K562 (cell line): ENCODE data around the gene IGFBPL1. TPM values are rescaled to one million over a fixed set of nuclear protein-coding genes. Genes with fewer than 3 reads are reported as not detected.
A peak's percentile ranks its signal among the peaks of the same experiment; 100 is the strongest.

Source experiments
- ATAC-seq: fragments of 200-7000 bp; cut with Tn5 transposase; 3 replicates; pipeline ENCODE4 v1.9.1; 2020; ENCODE audit warnings: moderate library complexity
- BruUV-seq: library from RNA; stranded (reverse); fragments of 400-500 nt; replicated peaks from 2 replicates; lab custom pipeline; 2021; lab: Mats Ljungman, UMichigan
- CTCF ChIA-PET: fragments of 300-600 bp; formaldehyde crosslinking; extraction: SDS; loops from one replicate; lab custom pipeline; 2021; ENCODE audit warnings: low intra/inter-chr PET ratio; lab: Yijun Ruan, JAX
- POLR2A ChIA-PET: fragments of 300-600, 350-650 bp; sonication (Branson Sonifier 250); formaldehyde crosslinking; extraction: SDS; loops from one replicate; lab custom pipeline; 2021; ENCODE audit warnings: antibody characterized with exemption, inconsistent platforms; lab: Yijun Ruan, JAX
- DNase-seq, 4 experiments: peaks; one replicate each; pipeline versions ENCODE4 v3.0.0 to v3.0.0-alpha.2; 2011 to 2018; ENCODE audit warnings: low spot score in 3 of 4, mixed read lengths in 3 of 4; ENCODE audit errors: extremely low read depth in 1 of 4
- FAIRE-seq: peaks from 2 replicates; lab custom pipeline; 2011; peaks lifted over from hg19 to GRCh38; lab: Jason Lieb, UNC
- H2AFZ ChIP-seq: 2 replicates; pipeline ENCODE4 v1.6.0; 2011; ENCODE audit warnings: low read depth, low read length, control low read depth, inconsistent platforms
- H3K27ac ChIP-seq: fragments of 200-600 bp; 3 replicates; pipeline ENCODE4 v1.8.0; 2011; ENCODE audit warnings: low read depth, mild to moderate bottlenecking, control low read depth, inconsistent platforms, low read length, moderate library complexity, mixed read lengths; ENCODE audit errors: extremely low read depth
- H3K27me3 ChIP-seq, 2 experiments: fragments of 300-600 bp in 1 of 2; 2 replicates in 1 of 2; 3 replicates in 1 of 2; pipeline versions ENCODE4 v1.6.0 to v1.8.0; 2011; ENCODE audit warnings: inconsistent platforms in 2 of 2, low read length in 2 of 2, mild to moderate bottlenecking in 1 of 2, mixed read lengths in 1 of 2, moderate library complexity in 1 of 2; ENCODE audit not compliant: control insufficient read depth in 2 of 2, insufficient read depth in 2 of 2
- H3K36me3 ChIP-seq: fragments of 300-600 bp; 3 replicates; pipeline ENCODE4 v1.8.0; 2011; ENCODE audit warnings: mild to moderate bottlenecking, low read length, inconsistent platforms; ENCODE audit not compliant: control insufficient read depth, insufficient read depth
- H3K4me1 ChIP-seq, 2 experiments: fragments of 200-600 bp in 1 of 2; replicated peaks in 1 of 2; 2 replicates in 1 of 2; 3 replicates in 1 of 2; pipeline versions ENCODE4 v1.5.1 to v1.8.0; 2011; ENCODE audit warnings: inconsistent platforms in 2 of 2, low read length in 2 of 2, mild to moderate bottlenecking in 1 of 2, mixed read lengths in 1 of 2, moderate library complexity in 1 of 2; ENCODE audit not compliant: control insufficient read depth in 2 of 2, insufficient read depth in 2 of 2
- H3K4me2 ChIP-seq: 2 replicates; pipeline ENCODE4 v1.6.1; 2011; ENCODE audit warnings: low read length, control low read depth, inconsistent platforms, mixed read lengths; ENCODE audit not compliant: insufficient read depth
- H3K4me3 ChIP-seq: fragments of 200-600 bp; sonication (generic), shearing (Covaris generic); 2 replicates; pipeline ENCODE4 v1.5.1; 2016; ENCODE audit warnings: control low read depth, inconsistent platforms
- H3K79me2 ChIP-seq: fragments of 200-600 bp; 3 replicates; pipeline ENCODE4 v1.8.0; 2011; ENCODE audit warnings: low read length, inconsistent platforms; ENCODE audit not compliant: control insufficient read depth, insufficient read depth
- H3K9ac ChIP-seq, 2 experiments: 2 replicates each; pipeline versions ENCODE4 v1.6.0 to v1.6.1; 2011; ENCODE audit warnings: low read depth in 2 of 2, low read length in 2 of 2, control low read depth in 1 of 2, inconsistent platforms in 1 of 2, mild to moderate bottlenecking in 1 of 2, mixed read lengths in 1 of 2; ENCODE audit not compliant: insufficient read depth in 1 of 2
- H3K9me1 ChIP-seq: one replicate; pipeline ENCODE4 v1.6.0; 2011; ENCODE audit warnings: inconsistent platforms, mild to moderate bottlenecking, low read length, moderate library complexity; ENCODE audit not compliant: control insufficient read depth, insufficient read depth
- H3K9me3 ChIP-seq: replicated peaks from 2 replicates; pipeline ENCODE4 v1.5.1; 2011; ENCODE audit warnings: low read depth, low read length, inconsistent platforms; ENCODE audit not compliant: control insufficient read depth, insufficient read depth
- H4K20me1 ChIP-seq: replicated peaks from 2 replicates; pipeline ENCODE4 v1.6.1; 2011; ENCODE audit warnings: low read length, inconsistent platforms, mixed read lengths; ENCODE audit not compliant: control insufficient read depth, insufficient read depth
- MAX ChIP-seq: sonication (generic); formaldehyde crosslinking; IDR thresholded peaks from 2 replicates; pipeline ENCODE4 v1.9.0; 2022; ENCODE audit warnings: mild to moderate bottlenecking, missing genetic modification reagents
- NCOA4 ChIP-seq: fragments of 450-650 bp; IDR thresholded peaks from 2 replicates; pipeline ENCODE4 v1.6.1; 2018; ENCODE audit warnings: mild to moderate bottlenecking; ENCODE audit not compliant: partially characterized antibody
- NEUROD1 ChIP-seq: fragments of 150-350 bp; IDR thresholded peaks from 2 replicates; pipeline ENCODE4 v1.6.1; 2014; ENCODE audit warnings: borderline replicate concordance, low read length, low read depth; ENCODE audit not compliant: partially characterized antibody
- PTBP1 ChIP-seq: fragments of 200-400 bp; formaldehyde crosslinking; IDR thresholded peaks from 2 replicates; pipeline ENCODE4 v1.6.1; 2017; ENCODE audit warnings: low read depth, low read length
- YY1 ChIP-seq, 3 experiments: IDR thresholded peaks; 2 replicates each; pipeline ENCODE4 v1.6.1; 2011; ENCODE audit warnings: low read length in 2 of 3, mild to moderate bottlenecking in 2 of 3, moderate library complexity in 2 of 3, borderline replicate concordance in 1 of 3, control low read depth in 1 of 3, low read depth in 1 of 3; ENCODE audit not compliant: insufficient read depth in 3 of 3, insufficient replicate concordance in 2 of 3, control insufficient read depth in 1 of 3, insufficient read length in 1 of 3; ENCODE audit errors: extremely low read depth in 1 of 3
- ZBTB26 ChIP-seq: fragments of 450-650 bp; formaldehyde crosslinking; IDR thresholded peaks from 2 replicates; pipeline ENCODE4 v1.4.0; 2022; ENCODE audit warnings: missing genetic modification characterization
- ZNF57 ChIP-seq: fragments of 450-650 bp; formaldehyde crosslinking; IDR thresholded peaks from 2 replicates; pipeline ENCODE4 v1.4.0; 2020; ENCODE audit warnings: mild to moderate bottlenecking, moderate library complexity
- ZNF778 ChIP-seq: fragments of 450-650 bp; formaldehyde crosslinking; IDR thresholded peaks from 2 replicates; pipeline ENCODE4 v1.4.0; 2020; ENCODE audit warnings: mild to moderate bottlenecking, moderate library complexity
- WGBS: fragments of 100-300 bp; shearing (Covaris generic); methylation state at CpG from one replicate; pipeline ENCODE4 v1.1.6; 2016; ENCODE audit warnings: low coverage, mixed read lengths; ENCODE audit not compliant: insufficient coverage; ENCODE audit errors: missing lambda C conversion rate; 5-methylcytosine and 5-hydroxymethylcytosine counted together
- in situ Hi-C: fragments of 300-500 bp; cut with MboI; formaldehyde crosslinking; loops from 4 replicates; pipeline ENCODE4 v1.15.0; 2018; ENCODE audit warnings: inconsistent platforms, mixed read lengths
- intact Hi-C: fragments of 100-400 bp; cut with micrococcal nuclease; formaldehyde crosslinking; loops from 2 replicates; pipeline ENCODE4 v1.14.2; 2022
- polyA plus RNA-seq, 8 experiments: library from polyadenylated mRNA; depleted of rRNA in 4 of 8; stranded (reverse) in 5 of 8; unstranded in 3 of 8; fragments of >200 nt; fragmentation: Nextera tagmentation in 2 of 8; fragmentation: Illumina TruSeq in 1 of 8; extraction: Ambion mirVana in 2 of 8; extraction: Trizol in 1 of 8; gene quantifications; 2 replicates each; pipeline versions ENCODE4 v1.2.1 to v1.2.3, GENCODE V29; 2011 to 2014; ENCODE audit warnings: inconsistent platforms in 1 of 8, missing spikeins in 1 of 8
- total RNA-seq, 7 experiments: library from RNA; depleted of rRNA in 6 of 7; stranded (reverse); fragments of >200 nt in 6 of 7; fragmentation: Illumina TruSeq in 2 of 7; extraction: Trizol in 2 of 7; gene quantifications; 2 replicates each; pipeline versions ENCODE4 v1.2.1 to v1.2.3, GENCODE V29; 2011 to 2021; ENCODE audit warnings: low replicate concordance in 1 of 7

The IGFBPL1 gene
- total and polyA plus RNA-seq, 9 of the 15 experiments (the other 6 are each of a cell fraction or from before 2014, with no cell fraction given), result not detected

- DNase-seq, result no peak
- Histone ChIP-seq H4K20me1 (no peaks in the 10 kb centered on the region; the same call in 1 of the 2 replicates), H3K36me3 (no peaks in the 10 kb centered on the region), H3K4me2 (no peak overlapping the region; the same call in 1 of the 2 replicates), H3K4me3 (no peak overlapping the region), H3K4me1 (peaks cover 0 to 4% of the 10 kb centered on the region in 2 experiments; a peak in 2 of 5 replicates), H2AFZ (no peak overlapping the region), H3K9ac (peak overlapping the region in 1 of 2 experiments; percentile 31; a peak in 1 of 4 replicates), H3K9me1 (no peaks in the 10 kb centered on the region), H3K27me3 (peaks cover 16 to 30% of the 10 kb centered on the region in 2 experiments), H3K79me2 (no peaks in the 10 kb centered on the region), H3K9me3 (no peaks in the 10 kb centered on the region), H3K27ac (no peak overlapping the region)
- ATAC-seq, result no peak
- ChIA-PET CTCF (interaction anchor here (1.0 to 2.8 kb wide), 2 partner anchors 272 to 448 kb away, joined by 5 to 10 read pairs; no protein-coding TSS in a partner anchor), POLR2A (interaction anchor here (1.3 kb wide), 1 partner anchor 11 kb away, joined by 4 read pairs; no protein-coding TSS in a partner anchor)
- in situ Hi-C loops, result loop anchor here (25.0 kb wide), 2 partner anchors 624 to 874 kb away; partner anchors contain the start of gene POLR1E
- 6% methylated on average over 6 of the region's 6 CpGs for whole genome bisulfite sequencing
- BruUV-seq, result no TSS peak
- TF ChIP-seq ZNF57 (CRISPR knock-in tag) (no peak), YY1 (IDR thresholded peaks at IDR 0.05; ENCODE audit: borderline replicate concordance in 1 of 3, control insufficient read depth in 1 of 3, extremely low read depth in 1 of 3, insufficient read depth in 3 of 3, insufficient read length in 1 of 3, insufficient replicate concordance in 2 of 3, low read depth in 1 of 3, low read length in 2 of 3) (no peak), PTBP1 (no peak), NCOA4 (no peak), MAX (CRISPR knock-in tag) (no peak), NEUROD1 (no peak), ZNF778 (CRISPR knock-in tag) (no peak), ZBTB26 (CRISPR knock-in tag) (no peak)
- intact Hi-C loops, result loop anchor here (5.0 to 10.0 kb wide), 3 partner anchors 207 to 879 kb away; no protein-coding TSS in a partner anchor
- FAIRE-seq, result no peak
Measured at GRCh38 chr9:38361473-38361850, 62.8 kb downstream of the IGFBPL1 start.
